Vagina (tissue), 2 donors: ENCODE results near the gene KLHDC9.

ENCODE experiments used
- POLR2A ChIP-seq, 2 donors: fragments of 450-650 bp; IDR thresholded peaks; one replicate each; pipeline ENCODE4 v1.6.1; 2017; ENCODE audit warnings: antibody characterized with exemption in 2 of 2, mild to moderate bottlenecking in 2 of 2, moderate library complexity in 2 of 2
- POLR2AphosphoS5 ChIP-seq, 2 donors: sonication (generic); formaldehyde crosslinking; IDR thresholded peaks; one replicate each; pipeline ENCODE4 v1.9.0; 2017; ENCODE audit warnings: antibody characterized with exemption in 2 of 2, mild to moderate bottlenecking in 2 of 2, low read depth in 1 of 2; ENCODE audit not compliant: insufficient read depth in 1 of 2

- TF ChIP-seq POLR2AphosphoS5 (IDR thresholded peaks at IDR 0.05; ENCODE audit: insufficient read depth in 1 of 2, low read depth in 1 of 2): no peak
- TF ChIP-seq POLR2A (IDR thresholded peaks at IDR 0.05): no peak
Measured at GRCh38 chr1:161145832-161146231, 47.7 kb downstream of the KLHDC9 start.
